Stimulated activated CD8-positive, alpha-beta memory T cell treated with anti-CD3 and anti-CD28 coated beads, Interleukin-7, amount 100 ng/mL, for 4 hours (primary cell): ENCODE measurements around the gene ZNFX1.
"Not testable (repeated sequence)": the region's sequence is repeated elsewhere in the genome, so short reads cannot be mapped to it uniquely, and the experiment has no call there.

Experiments
- DNase-seq, 2 donors: peaks; one replicate each; pipeline ENCODE4 v3.0.0-alpha.2; 2020; ENCODE audit warnings: low read depth in 2 of 2

Gene ZNFX1

DNA sequence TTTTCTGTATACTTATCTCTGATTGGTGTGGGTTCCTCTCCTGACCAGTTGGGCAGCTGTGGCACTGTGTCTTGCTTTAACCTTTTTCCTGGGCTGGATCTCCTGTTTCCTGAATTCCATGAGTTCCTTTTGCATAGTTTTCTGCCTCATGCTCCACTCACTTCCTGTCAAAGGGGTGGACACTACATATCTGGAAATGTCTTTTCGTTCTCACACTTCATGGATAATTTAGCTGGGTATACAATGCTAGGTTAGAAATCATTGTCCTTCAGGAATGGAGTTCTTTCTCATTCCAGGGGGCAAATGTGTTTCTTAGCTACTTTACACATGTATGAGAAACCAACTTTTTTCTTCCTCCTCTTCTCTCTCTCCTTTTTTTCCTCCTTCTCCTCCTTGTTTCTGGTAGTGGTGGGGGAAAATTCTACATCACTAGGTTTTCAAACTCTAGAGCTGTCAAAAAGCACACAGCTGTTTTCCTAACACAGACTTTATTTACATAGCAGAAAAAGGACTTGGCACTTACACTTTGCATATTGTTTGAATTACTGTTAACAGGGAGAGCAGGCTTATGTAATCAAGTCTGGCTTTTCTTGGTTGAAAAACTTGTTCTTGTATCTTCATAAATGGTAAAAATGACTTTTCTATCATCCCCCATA is 67.6 kb downstream of the ZNFX1 start:
- no peak for DNase-seq

GRCh38 chr20:49207076-49207475 is 70.8 kb downstream of the ZNFX1 start:
- DNase-seq = no peak

- DNase-seq = no peak
Measured at GRCh38 chr20:49203746-49204145, 74.1 kb downstream of the ZNFX1 start.

DNA sequence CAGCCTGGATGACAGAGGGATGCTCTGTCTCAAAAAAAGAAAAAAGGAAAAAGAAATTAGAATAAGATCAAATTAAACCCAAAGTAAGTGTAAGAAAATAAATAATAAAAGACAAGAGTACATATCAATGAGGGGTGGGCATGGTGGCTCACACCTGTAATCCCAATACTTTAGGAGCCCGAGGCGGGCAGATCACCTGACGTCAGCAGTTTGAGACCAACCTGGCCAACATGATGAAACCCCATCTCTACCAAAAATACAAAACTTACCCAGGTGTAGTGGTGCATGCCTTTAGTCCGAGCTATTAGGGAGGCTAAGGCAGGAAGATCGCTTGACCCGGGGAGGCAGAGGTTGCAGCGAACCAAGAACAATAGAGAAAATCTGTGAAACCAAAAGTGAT is 74.8 kb downstream of the ZNFX1 start:
- no peak for DNase-seq

DNA sequence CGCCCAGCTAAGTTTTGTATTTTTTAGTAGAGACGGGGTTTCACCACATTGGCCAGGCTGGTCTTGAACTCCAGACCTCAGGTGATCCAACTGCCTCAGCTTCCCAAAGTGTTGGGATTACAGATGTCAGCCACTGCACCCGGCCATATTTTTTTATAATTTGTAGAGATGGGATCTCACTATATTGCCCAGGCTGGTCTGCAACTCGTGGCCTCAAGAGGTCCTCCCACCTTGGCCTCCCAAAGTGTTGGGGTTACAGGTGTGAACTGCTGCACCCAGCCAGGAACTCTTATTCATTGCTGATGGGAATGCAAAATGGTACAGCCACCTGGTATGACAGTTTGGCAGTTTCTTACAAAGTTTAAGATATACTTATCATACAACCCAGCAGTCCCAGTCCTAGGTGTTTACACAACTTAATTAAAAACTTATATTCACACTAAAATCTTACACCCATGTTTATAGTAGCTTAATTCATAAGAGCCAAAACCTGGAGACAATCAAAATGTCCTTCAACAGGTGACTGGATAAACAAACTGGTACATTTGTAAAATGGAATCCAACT is 78.0 kb downstream of the ZNFX1 start:
- no peak for DNase-seq

- not testable (repeated sequence) for DNase-seq
Measured at GRCh38 chr20:49192944-49193518, 84.8 kb downstream of the ZNFX1 start.
